ENCODE data around the gene GBF1.
A peak's percentile ranks its signal among the peaks of the same experiment; 100 is the strongest.

The GBF1 gene

GRCh38 chr10:102407425-102408130 lies 162.2 kb downstream of the GBF1 start:
- no peak for DNase-seq (ENCODE audit: low read depth in 4 of 4, low spot score in 1 of 4)

DNA sequence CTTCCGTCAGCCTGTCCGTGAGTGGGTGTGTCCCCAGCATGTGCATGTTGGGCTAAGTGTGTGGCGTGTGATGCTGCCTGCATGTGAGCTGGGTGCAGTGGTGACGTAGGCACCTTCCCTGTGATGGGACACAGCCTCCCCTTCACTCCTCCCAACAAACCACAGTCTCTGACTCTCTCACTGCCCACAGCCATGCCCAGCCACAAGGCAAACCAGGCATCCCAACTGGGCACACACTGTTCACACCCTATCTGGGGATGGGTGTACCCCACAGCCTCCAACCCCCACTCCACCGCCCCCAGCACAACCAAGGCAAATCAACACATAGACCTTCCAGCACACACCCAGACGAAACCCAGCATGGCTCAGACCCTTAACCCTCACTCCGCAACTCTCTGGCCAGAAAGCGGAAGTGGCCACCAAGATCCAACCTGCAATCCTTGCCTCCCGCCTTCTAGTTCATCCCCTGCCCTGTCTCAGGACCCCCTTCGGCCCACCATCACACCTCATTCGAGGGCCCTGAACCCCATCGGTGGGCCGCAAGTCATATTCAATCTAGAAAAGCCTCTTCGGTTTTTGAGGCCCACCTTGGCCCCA lies 162.9 kb downstream of the GBF1 start:
- no peak for DNase-seq (ENCODE audit: low read depth in 4 of 4, low spot score in 1 of 4)

- peak in 3 of 4 experiments; percentile 60 to 82 (median 66) for DNase-seq (ENCODE audit: low read depth in 4 of 4, low spot score in 1 of 4)
Measured at GRCh38 chr10:102408728-102409603, 163.6 kb downstream of the GBF1 start.

DNA sequence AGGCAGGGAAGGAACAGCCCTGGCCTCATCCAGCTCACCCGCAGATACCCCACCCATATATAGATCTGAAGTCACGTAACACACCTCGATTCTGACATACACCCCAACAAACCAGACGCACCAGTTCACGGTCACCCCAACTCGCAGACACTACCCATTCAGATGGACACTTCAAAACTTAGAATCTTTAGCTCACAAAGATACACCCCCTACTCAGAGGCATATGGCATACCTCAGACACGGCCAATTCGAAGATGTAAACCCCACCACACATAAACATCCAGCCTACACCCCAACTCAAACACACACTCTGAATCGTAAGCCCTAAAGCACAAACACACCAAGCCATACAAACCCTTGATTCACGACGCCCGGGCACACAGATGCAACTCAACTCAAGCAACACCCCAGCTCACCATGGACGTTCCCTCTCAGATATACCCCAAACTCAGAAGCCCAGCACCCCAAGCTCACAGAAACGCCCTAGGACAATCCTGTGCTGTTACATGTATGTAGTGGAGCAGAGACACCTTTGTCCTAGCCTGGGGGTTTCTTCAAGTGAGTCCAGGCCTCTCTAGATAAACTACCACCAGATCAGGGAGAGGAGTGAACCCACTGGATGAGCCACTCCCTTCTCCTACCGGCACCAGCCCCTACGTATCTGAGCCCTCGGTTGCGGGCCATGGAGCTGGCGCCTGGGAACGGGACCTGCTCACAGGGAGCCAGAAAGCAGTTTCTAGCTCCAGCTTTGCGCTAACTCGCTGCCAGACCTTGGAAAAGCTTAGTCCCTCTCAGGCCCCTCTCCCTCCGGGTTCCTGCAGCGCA lies 164.5 kb downstream of the GBF1 start:
- DNase-seq (ENCODE audit: low read depth in 4 of 4, low spot score in 1 of 4), result no peak

DNA sequence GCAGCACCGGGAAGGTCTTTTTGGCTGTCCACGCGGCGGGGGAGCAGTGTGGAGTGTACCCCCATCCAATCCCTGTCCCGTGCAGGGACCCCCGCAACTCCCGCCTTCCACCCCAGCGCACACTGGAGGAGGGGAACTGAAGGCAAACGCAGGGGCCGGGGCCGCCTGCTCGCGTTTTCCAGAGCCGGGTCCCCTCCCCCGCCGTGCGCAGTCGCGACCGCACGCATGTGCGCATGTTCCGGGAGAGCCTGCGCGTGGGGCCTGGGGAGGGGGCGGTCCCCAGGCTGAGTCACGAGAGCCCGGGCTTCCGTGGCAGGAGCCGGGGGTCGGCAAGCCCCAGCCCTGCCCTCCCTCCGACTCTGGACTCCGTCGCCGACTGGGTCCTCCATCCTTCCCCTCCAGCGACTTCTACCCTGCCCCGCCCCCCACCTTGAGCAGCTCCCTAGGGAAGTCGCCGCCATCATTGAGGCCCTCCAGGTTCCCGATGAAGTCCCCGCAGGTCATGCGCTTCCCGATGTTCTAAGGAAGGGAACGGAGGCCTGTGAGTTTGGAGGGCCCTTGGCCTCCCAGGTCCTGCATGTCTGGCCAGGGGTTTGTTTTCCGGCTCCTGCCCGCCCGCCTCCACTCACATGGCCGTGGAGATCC lies 165.2 kb downstream of the GBF1 start:
- DNase-seq (ENCODE audit: low read depth in 4 of 4, low spot score in 1 of 4), result peak in 3 of 4 experiments; percentile 41 to 71 (median 50)

GRCh38 chr10:102411341-102412255 lies 166.3 kb downstream of the GBF1 start:
- no peak for DNase-seq (ENCODE audit: low read depth in 4 of 4, low spot score in 1 of 4)

GRCh38 chr10:102412293-102412692 lies 167.0 kb downstream of the GBF1 start:
- DNase-seq (ENCODE audit: low read depth in 4 of 4, low spot score in 1 of 4), result no peak

- no peak for DNase-seq (ENCODE audit: low read depth in 4 of 4, low spot score in 1 of 4)
Measured at GRCh38 chr10:102413053-102413705, 167.8 kb downstream of the GBF1 start.

DNA sequence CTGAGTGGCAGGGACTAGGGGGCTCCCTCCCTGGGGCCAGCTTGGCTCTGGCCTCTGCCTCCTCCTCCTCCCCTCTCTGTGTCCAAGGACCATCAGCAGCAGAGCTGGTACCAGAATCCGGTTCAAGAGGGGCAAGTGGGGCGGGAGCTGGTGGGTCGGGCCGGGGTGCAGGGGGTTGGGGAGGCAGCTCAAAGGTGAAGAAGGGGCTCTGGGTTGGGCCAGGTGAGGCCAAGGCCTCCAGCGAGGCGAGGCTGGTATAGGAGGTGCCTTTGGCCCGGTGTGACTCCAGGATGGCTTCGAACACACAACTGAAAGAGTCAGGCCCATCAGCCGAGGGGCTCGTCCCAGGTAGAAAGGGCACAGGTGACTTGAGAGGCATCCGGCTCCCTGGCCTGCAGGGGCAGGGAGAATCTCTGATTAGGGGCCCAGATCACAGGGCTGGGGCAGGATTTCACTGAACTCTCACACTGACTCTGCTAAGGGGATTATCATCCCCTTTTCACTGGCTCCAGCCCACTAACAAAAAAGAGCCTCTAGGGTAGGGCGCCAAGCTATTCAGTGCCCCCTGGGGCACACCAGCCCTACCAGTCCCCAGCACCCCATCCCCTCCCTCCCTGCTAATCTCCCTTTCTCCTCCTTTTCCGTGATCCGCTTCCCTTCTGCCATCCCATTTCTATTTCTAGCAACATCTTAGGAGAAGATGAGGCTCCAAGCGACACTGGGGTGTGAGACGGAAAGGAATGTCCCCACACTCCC lies 168.7 kb downstream of the GBF1 start:
- no peak for DNase-seq (ENCODE audit: low read depth in 4 of 4, low spot score in 1 of 4)

GRCh38 chr10:102414749-102415148 lies 169.4 kb downstream of the GBF1 start:
- no peak for DNase-seq (ENCODE audit: low read depth in 4 of 4, low spot score in 1 of 4)

GRCh38 chr10:102416283-102416682 lies 171.0 kb downstream of the GBF1 start:
- no peak for DNase-seq (ENCODE audit: low read depth in 4 of 4, low spot score in 1 of 4)

DNA sequence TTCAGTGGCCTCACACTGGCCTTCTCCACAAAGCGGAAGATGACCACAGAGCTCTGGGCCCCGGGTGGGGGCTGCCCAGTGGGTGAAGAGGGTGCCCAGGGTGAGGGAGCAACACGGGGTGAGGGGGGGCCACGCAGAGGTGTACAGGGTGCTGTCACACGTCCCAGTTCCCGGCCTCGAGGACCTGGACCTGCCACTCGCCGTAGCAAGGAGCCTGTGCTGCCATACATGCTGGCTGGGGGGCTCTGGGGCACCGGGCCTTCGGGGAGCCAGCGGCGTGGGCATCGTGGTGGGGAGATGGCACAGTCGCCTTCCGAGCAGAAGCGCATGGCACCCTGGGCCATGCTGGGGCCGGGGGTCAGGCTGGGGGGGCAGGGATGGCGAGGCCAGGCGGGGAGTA lies 171.4 kb downstream of the GBF1 start:
- no peak for DNase-seq (ENCODE audit: low read depth in 4 of 4, low spot score in 1 of 4)

GRCh38 chr10:102418622-102419268 lies 173.4 kb downstream of the GBF1 start, which contains the start of gene PSD:
Gene PSD, minus strand, starts transcription at chr10:102418785. Its CDS starts 1,747 bp downstream, at chr10:102417038.
- DNase-seq (ENCODE audit: low read depth in 4 of 4, low spot score in 1 of 4), result no peak

DNA sequence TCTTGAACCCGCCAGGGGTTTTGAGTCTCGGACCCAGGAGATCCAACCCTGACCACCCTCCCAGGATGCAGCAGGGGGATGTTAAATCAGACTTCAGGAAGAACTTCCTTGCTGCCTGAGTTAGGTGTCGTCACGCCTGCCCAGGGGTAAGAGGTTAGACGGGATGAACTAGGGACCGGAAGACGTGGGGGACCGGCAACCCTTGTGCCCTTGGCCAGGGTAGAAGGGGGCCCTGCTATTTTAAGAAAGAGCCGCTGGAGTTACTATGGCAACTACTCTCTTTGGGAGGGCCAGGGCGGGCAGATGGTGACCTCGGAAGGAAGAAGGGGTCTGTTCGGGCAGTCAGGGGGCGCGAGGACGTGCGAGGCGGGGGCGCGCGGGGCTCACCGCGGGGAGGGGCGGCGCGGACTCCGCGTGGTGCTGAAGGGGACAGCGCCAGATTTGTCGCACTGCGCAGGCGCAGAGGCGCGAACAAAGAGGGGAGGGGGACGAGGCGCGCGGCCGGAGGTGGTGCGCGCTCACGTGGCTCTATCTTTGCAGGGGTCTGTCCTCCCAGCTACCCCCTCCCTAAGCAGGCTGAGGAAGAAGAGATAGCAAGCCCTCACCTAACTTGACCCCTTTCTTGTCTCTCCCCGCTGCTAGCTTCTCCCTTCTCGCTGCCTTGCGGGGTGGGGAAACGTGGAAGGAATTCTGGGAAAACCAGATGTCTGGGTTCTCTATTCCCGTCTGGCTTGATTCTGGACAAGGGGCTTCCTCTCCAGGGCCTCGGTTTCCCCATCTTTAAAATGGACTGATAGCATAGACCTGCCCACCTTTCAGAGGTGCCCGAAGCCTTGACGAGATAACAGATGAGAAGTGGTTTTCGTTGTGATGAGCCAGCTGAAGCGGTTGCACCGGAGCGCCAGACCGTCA lies 174.2 kb downstream of the GBF1 start:
- DNase-seq (ENCODE audit: low read depth in 4 of 4, low spot score in 1 of 4), result peak in 2 of 4 experiments; percentile 56 to 59

DNA sequence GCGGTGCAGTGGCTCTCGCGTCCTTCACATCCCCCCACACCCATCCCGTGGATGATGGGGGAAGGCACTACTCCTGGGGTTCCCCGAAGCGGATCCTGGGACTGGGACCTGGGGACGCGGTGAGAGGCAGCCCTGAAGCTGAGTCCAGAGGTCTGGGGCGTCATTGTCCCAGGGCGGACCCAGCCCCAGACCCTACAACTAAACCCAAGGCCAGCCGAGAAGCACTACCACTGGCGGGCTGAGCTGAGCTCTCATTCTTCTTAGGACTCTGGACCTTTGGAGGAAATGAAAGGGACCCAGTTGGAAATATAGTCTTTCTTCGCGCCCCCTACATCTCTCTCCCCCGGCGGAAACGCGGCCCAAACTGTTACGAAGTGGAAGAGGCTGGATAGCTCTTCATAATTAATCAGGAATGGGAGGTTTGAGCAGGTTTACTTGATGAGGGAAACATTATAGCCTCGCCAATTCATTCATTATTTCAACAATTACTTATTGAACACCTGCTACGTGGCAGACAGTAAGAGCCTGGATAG lies 174.9 kb downstream of the GBF1 start:
- no peak for DNase-seq (ENCODE audit: low read depth in 4 of 4, low spot score in 1 of 4)

Data from stimulated activated CD4-positive, alpha-beta T cell treated with anti-CD3 and anti-CD28 coated beads, Interleukin-1b, Interleukin-23, amount 100 ng/mL, for 24 hours (primary cell).